Muscle of back (tissue), 11 donors: ENCODE results near the gene IL21. TPM values are rescaled to one million over a fixed set of nuclear protein-coding genes. Genes with fewer than 3 reads are reported as not detected.
"Not testable (repeated sequence)": the region's sequence is repeated elsewhere in the genome, so short reads cannot be mapped to it uniquely, and the experiment has no call there.

Source experiments
- DNase-seq, 3 donors: peaks; one replicate each; pipeline versions ENCODE4 v3.0.0 to v3.0.0-alpha.2; 2013
- polyA plus RNA-seq, 10 donors: library from polyadenylated mRNA; unstranded; fragments of 120-200 nt; gene quantifications; one replicate each; pipeline ENCODE4 v1.2.1, GENCODE V29; 2013; ENCODE audit not compliant: insufficient read length in 10 of 10

The IL21 gene
- polyA plus RNA-seq, 10 donors, result 0.05 TPM; not detected in 9

DNA sequence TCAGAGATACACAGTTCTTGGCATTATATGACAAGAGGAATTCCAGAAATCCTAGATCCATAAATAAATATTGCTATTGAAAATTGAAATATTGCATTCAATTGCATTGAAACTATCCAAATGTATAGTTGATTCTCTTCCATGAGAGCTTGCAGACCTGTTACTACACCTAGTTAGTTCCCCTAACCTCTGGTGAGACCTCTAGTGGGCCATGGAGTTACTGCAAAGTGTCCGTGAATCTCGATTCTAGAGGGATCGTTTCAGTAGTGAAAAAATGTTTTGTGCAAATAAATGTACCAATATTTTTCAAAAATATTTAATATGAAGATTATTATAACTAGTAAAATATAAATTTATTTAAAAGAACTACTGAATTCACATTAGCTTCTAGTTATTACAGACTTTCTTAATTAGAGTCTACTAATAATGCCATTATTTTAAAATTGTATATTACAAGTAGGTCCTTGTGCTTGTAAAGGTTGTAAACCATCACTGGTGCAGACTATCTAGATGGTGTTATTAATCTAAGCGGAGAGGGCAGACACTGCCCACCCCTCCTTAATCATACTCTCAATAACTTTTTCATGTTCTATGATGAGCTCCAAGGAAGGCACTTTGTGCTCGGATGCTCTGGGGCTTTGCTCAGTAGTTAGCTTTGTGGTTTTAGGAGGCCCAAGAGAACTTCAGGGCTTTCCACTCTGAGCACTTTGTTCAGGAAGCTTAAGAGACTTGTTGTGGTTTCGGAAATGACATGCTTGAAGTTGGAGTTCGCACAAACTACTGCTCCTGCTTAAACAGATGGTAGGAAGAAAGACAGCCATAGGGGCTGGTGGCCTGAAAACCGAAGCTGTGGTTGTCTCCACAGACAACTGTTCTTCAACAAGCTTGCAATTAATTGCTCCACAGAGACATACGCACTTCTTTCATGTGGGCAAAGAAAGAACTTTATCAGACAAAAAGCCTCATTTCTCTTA is 42.8 kb downstream of the IL21 start:
- peak in 2 of 3 donors; percentile 22 to 32 for DNase-seq

DNA sequence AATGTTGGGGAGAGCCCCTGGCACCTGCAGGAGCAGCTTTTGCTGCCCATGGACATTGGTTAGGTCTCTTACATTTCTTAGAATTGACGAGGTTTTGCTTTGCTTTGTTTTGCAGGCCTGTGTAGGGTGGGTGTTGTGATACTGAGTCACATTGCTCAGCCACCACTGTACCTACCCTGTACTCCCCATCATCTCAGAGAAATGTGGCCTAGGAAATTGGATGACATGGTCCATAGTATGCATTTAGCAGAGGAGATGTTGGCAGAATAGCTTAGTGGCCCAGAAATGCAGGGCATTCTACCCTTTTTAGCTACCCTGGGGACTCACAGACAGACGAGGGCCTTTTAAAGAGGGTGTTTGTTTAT is 43.7 kb downstream of the IL21 start:
- DNase-seq, result no peak

DNA sequence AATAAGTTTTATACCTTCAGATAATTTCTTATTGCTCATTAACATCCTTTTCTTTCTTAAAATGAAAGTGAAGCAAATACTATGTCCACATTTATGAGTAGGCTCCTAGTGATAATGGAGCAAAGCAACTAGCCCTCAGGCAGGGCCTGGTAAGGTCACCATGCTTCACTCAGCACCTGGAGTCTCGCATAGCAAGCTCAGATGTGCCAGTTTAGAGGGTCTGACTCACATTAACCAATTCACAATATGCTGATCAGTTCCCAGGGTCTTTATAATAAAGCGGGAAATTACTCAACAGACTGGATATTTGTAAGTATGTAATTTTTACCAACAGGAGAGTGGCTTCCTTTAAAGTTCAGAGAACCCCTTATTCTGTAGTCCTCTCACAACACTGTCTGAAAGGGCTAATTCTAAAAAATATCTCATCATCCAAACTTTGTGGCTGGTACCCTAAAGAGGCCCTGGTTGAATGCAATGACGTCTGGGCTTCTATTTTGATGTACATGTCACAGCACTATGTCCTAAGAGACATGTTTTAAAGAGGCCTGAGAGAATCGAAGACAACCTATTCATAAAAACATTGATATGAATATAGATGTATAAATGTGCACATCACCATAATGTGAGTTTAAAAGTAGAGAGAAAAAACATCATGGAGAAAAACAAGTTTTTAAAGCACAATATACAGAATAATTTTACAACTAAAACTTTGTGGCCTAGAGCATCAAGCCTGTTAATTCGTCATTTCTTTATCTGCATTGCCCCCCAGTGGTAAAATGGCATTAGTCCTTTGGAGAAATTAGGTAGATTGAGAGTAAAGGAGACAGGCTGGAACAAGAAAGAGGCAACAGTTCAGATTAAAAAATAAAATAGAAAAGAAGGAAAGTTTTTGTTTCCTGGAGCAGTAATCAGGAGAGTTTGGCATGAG is 44.3 kb downstream of the IL21 start:
- peak; percentile 29 to 60 (median 38) for DNase-seq

DNA sequence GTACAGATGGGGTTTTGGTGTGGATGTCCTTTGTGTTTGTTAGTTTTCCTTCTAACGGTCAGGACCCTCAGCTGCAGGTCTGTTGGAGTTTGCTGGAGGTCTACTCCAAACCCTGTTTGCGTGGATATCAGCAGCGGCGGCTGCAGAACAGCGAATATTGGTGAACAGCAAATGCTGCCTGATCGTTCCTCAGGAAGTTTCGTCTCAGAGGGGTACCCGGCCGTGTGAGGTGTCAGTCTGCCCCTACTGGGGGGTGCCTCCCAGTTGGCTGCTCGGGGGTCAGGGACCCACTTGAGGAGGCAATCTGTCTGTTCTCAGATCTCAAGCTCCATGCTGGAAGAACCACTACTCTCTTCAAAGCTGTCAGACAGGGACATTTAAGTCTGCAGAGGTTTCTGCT is 46.5 kb downstream of the IL21 start:
- not testable (repeated sequence) for DNase-seq

DNA sequence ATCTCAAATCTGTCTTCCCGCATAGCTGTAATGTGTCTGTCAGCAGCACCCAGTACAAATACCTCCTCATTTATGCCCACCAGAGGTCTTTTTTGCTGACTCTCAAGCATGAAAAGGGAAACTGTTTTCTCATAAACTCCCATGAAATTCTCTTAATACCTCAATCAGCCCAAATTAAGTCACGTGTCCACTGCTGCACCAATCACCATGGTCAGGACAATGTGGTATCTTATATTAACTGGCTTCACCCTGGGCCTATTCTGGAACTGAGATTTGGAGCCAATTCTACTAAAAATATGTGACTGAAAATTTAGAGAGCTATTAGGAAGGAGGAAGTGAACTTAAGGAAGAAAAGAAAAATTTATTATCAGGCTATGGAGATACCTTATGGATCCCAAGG is 58.4 kb downstream of the IL21 start:
- no peak for DNase-seq

Other genes with a start within 250 kb of the IL21 start
- under 1 TPM in 1 of 10 donors, not detected in 9; 0.15 TPM for gene ADAD1, start 242.1 kb downstream of the IL21 start, polyA plus RNA-seq
- not detected for gene IL2, start 164.3 kb downstream of the IL21 start, polyA plus RNA-seq
- gene BBS12, start 111.6 kb upstream of the IL21 start, polyA plus RNA-seq, result 1 to 10 TPM; 3.3 to 4.8 (median 4.1) TPM
- 10 to 100 TPM in 4 of 10 donors, 1 to 10 TPM in 6; 7.1 to 12.1 (median 9.2) TPM for gene FGF2, start 205.8 kb upstream of the IL21 start, polyA plus RNA-seq